Activated CD4-positive, alpha-beta T cell treated with anti-CD3 and anti-CD28 coated beads for 36 hours (primary cell): ENCODE data around the gene RRAGB. TPM values are rescaled to one million over a fixed set of nuclear protein-coding genes. Genes with fewer than 3 reads are reported as not detected.
A peak's percentile ranks its signal among the peaks of the same experiment; 100 is the strongest.
"Not testable (repeated sequence)": the region's sequence is repeated elsewhere in the genome, so short reads cannot be mapped to it uniquely, and the experiment has no call there.

Experiments
- ATAC-seq: fragments of 200-7000 bp; cut with Tn5 transposase; one replicate; pipeline ENCODE4 v1.10.0; 2021; ENCODE audit warnings: mild to moderate bottlenecking, moderate library complexity
- CTCF ChIA-PET: fragments of 350-600 bp; sonication (Branson Sonifier 250); formaldehyde crosslinking; loops from one replicate; lab custom pipeline; 2021; ENCODE audit warnings: antibody characterized with exemption; lab: Charles Lee
- POLR2A ChIA-PET: fragments of 350-600 bp; sonication (Branson Sonifier 250); formaldehyde crosslinking; loops from one replicate; lab custom pipeline; 2021; ENCODE audit warnings: antibody characterized with exemption, inconsistent platforms; lab: Charles Lee
- DNase-seq: peaks from one replicate; pipeline ENCODE4 v3.0.0-alpha.2; 2020
- H3K27ac Mint-ChIP-seq: one replicate; pipeline ENCODE4 v1.8.0; 2021; ENCODE audit warnings: mixed read lengths
- H3K27me3 Mint-ChIP-seq: one replicate; pipeline ENCODE4 v1.8.0; 2021; ENCODE audit warnings: mixed read lengths
- H3K36me3 Mint-ChIP-seq: one replicate; pipeline ENCODE4 v1.8.0; 2021; ENCODE audit warnings: low read depth, mixed read lengths
- H3K4me1 Mint-ChIP-seq: one replicate; pipeline ENCODE4 v1.8.0; 2021; ENCODE audit warnings: mixed read lengths
- H3K4me3 Mint-ChIP-seq: one replicate; pipeline ENCODE4 v1.8.0; 2021; ENCODE audit warnings: mild to moderate bottlenecking, moderate library complexity, mixed read lengths
- H3K9me3 Mint-ChIP-seq: one replicate; pipeline ENCODE4 v1.8.0; 2021; ENCODE audit warnings: low read depth, mixed read lengths
- intact Hi-C, 2 experiments: fragments of 100-400 bp; cut with DNase I in 1 of 2; cut with micrococcal nuclease in 1 of 2; formaldehyde crosslinking; loops; one replicate each; pipeline versions ENCODE4 v1.14.2 to v1.15.1; 2022 to 2024; cut with DNase I, micrococcal nuclease
- total RNA-seq, 2 experiments: library from RNA; stranded (reverse); gene quantifications; one replicate each; pipeline ENCODE4 v1.2.3, GENCODE V29; 2021

Gene RRAGB
- total RNA-seq, 2 experiments from 2014 or later = 4.3 to 5.0 TPM

DNA sequence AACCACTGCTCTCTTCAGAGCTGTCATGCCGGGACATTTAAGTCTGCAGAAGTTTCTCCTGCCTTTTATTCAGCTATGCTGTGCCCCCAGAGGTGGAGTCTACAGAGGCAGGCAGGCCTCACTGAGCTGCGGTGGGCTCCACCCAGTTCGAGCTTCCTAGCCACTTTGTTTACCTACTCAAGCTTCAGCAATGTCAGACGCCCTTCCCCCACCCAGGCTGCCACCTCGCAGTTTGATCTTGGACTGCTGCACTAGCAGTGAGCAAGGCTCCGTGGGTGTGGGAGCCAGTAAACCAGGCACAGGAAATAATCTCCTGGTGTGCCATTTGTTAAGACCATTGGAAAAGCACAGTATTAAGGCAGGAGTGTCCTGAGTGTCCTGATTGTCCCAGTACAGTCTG lies 56.9 kb downstream of the RRAGB start:
- H3K4me1 Mint-ChIP-seq, H3K27me3 Mint-ChIP-seq, intact Hi-C loops, H3K9me3 Mint-ChIP-seq, H3K27ac Mint-ChIP-seq, ATAC-seq, POLR2A ChIA-PET, DNase-seq, CTCF ChIA-PET, H3K4me3 Mint-ChIP-seq: not testable (repeated sequence)
- H3K36me3 Mint-ChIP-seq = peaks cover 40% of the 10 kb centered on the region

DNA sequence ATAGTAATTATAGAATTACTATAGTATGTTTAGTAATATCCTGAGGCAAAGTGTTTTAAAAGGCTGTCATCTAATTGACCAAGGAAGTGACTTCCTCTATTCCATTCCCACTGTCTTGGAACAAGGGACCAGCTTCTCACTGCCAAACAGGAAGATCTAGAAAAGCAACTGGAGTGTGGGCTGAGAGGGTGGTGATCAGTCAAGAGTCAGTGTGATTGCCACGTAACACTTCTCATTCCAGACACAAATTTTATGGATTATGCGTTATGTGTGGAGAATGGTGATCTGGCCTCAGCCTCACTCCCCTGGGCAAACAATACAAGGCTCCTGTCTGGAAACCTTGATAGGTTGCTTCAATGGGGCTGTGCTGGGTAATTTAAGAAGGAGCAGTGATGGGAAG lies 60.0 kb downstream of the RRAGB start:
- H3K36me3 Mint-ChIP-seq = peaks cover 18% of the 10 kb centered on the region
- H3K9me3 Mint-ChIP-seq = peaks cover 6% of the 10 kb centered on the region
- ChIA-PET POLR2A (no interaction called here), CTCF (no interaction called here)
- intact Hi-C loops = no loop called here
- peaks cover 4% of the 10 kb centered on the region for H3K4me1 Mint-ChIP-seq
- DNase-seq (no peak), ATAC-seq (no peak)
- no peaks in the 10 kb centered on the region for H3K27me3 Mint-ChIP-seq
- no peak overlapping the region for H3K27ac Mint-ChIP-seq
- no peak overlapping the region for H3K4me3 Mint-ChIP-seq

DNA sequence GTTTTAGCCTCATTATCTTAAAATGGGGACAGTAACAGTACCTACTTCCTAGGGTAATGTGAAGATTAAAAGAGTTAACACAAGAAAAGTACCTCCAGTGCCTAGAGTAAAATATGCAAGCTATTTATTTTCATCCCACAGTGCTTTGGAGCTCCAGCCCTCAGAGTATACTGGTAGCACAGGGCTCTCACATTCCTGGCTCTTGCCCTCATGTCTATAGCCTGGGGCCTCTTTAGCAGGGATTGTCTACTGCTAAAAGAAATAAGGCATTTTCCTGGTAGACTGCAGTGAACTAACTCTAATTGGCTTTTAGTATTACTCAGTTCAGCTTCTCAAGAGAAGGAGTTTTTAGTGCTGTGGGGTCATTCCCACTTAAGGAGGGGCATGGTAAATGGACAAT lies 60.8 kb downstream of the RRAGB start:
- POLR2A ChIA-PET = no interaction called here
- Mint-ChIP-seq H3K36me3 (peaks cover 14% of the 10 kb centered on the region), H3K4me3 (no peak overlapping the region), H3K27ac (no peak overlapping the region), H3K9me3 (peaks cover 6% of the 10 kb centered on the region), H3K4me1 (peaks cover 4% of the 10 kb centered on the region), H3K27me3 (no peaks in the 10 kb centered on the region)
- no peak for DNase-seq
- CTCF ChIA-PET = no interaction called here
- intact Hi-C loops = no loop called here
- no peak for ATAC-seq

GRCh38 chrX:55783723-55784122 lies 66.2 kb downstream of the RRAGB start:
- no peak overlapping the region for H3K27ac Mint-ChIP-seq
- ATAC-seq (no peak), DNase-seq (no peak)
- ChIA-PET POLR2A (no interaction called here), CTCF (interaction anchor here (0.6 kb wide), 1 partner anchor 152 kb away, joined by 4 read pairs; no protein-coding TSS in a partner anchor)
- H3K4me1 Mint-ChIP-seq = no peaks in the 10 kb centered on the region
- no peaks in the 10 kb centered on the region for H3K27me3 Mint-ChIP-seq
- H3K36me3 Mint-ChIP-seq = no peaks in the 10 kb centered on the region
- no peak overlapping the region for H3K4me3 Mint-ChIP-seq
- intact Hi-C loops = no loop called here
- H3K9me3 Mint-ChIP-seq = peaks cover 4% of the 10 kb centered on the region

- no peak overlapping the region for H3K4me3 Mint-ChIP-seq
- no peaks in the 10 kb centered on the region for H3K27me3 Mint-ChIP-seq
- no peak for ATAC-seq
- H3K27ac Mint-ChIP-seq = no peak overlapping the region
- DNase-seq = no peak
- H3K36me3 Mint-ChIP-seq = no peaks in the 10 kb centered on the region
- intact Hi-C loops = no loop called here
- CTCF ChIA-PET = no interaction called here
- POLR2A ChIA-PET = no interaction called here
- no peaks in the 10 kb centered on the region for H3K4me1 Mint-ChIP-seq
- no peaks in the 10 kb centered on the region for H3K9me3 Mint-ChIP-seq
These were observed 69.5 kb downstream of the RRAGB start for GRCh38 chrX:55787063-55787462.

- Mint-ChIP-seq H3K36me3 (no peaks in the 10 kb centered on the region), H3K27me3 (no peaks in the 10 kb centered on the region), H3K4me1 (no peaks in the 10 kb centered on the region), H3K4me3 (no peak overlapping the region), H3K9me3 (no peaks in the 10 kb centered on the region), H3K27ac (no peak overlapping the region)
- DNase-seq (no peak), ATAC-seq (no peak)
- intact Hi-C loops = no loop called here
- POLR2A ChIA-PET = no interaction called here
- CTCF ChIA-PET = no interaction called here
These were observed 70.2 kb downstream of the RRAGB start for GRCh38 chrX:55787727-55788126.

DNA sequence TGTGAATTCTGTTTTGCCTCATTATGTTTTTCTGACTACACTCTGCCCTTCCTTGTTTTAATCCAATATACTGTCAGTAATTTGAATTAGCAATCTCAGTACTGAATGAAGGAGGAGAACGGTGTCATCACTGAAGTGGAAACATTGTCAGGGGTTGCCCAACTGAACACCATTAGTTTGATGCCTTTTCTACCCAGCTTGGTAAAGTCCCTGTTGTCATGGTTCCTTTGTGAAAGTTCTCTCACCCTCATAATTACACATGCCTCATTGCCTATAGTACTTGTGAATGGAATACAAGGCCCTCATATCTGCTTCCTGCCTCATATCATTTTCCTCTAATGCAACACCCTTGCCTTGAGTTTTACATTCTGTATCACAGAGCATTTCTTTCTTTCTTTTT lies 76.9 kb downstream of the RRAGB start:
- intact Hi-C loops = no loop called here
- POLR2A ChIA-PET = no interaction called here
- H3K36me3 Mint-ChIP-seq = no peaks in the 10 kb centered on the region
- H3K4me3 Mint-ChIP-seq = no peak overlapping the region
- DNase-seq = peak; percentile 23
- no peaks in the 10 kb centered on the region for H3K9me3 Mint-ChIP-seq
- CTCF ChIA-PET = no interaction called here
- no peaks in the 10 kb centered on the region for H3K27me3 Mint-ChIP-seq
- peak overlapping the region; percentile 19 for H3K27ac Mint-ChIP-seq
- H3K4me1 Mint-ChIP-seq = peaks cover 7% of the 10 kb centered on the region
- ATAC-seq = peak; percentile 98

DNA sequence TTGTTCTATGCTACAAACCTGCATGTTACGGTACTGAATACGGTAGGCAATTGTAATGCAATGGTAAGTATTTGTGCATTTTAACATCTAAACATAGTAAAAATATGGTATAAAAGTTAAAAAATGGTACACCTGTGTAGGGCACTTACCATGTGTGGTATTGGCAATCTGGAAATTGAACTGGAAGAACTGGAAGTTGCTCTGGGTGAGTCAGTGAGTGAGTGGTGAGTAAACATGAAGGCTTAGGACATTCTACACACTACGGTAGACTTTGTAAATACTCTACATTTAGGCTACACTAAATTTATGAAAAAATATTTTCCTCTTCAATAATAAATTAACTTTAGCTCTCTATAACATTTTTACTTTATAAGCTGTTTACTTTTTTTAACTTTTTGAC lies 78.9 kb downstream of the RRAGB start:
- no peak for DNase-seq
- no peak for ATAC-seq
- ChIA-PET CTCF (no interaction called here), POLR2A (no interaction called here)
- Mint-ChIP-seq H3K4me1 (peaks cover 7% of the 10 kb centered on the region), H3K27ac (no peak overlapping the region), H3K9me3 (no peaks in the 10 kb centered on the region), H3K27me3 (no peaks in the 10 kb centered on the region), H3K4me3 (no peak overlapping the region), H3K36me3 (no peaks in the 10 kb centered on the region)
- intact Hi-C loops = no loop called here

GRCh38 chrX:55801811-55802210 lies 84.3 kb downstream of the RRAGB start:
- CTCF ChIA-PET = no interaction called here
- H3K9me3 Mint-ChIP-seq = no peaks in the 10 kb centered on the region
- no peak for ATAC-seq
- POLR2A ChIA-PET = no interaction called here
- H3K36me3 Mint-ChIP-seq = no peaks in the 10 kb centered on the region
- no peaks in the 10 kb centered on the region for H3K27me3 Mint-ChIP-seq
- H3K27ac Mint-ChIP-seq = no peak overlapping the region
- no peak for DNase-seq
- H3K4me3 Mint-ChIP-seq = no peak overlapping the region
- intact Hi-C loops = no loop called here
- H3K4me1 Mint-ChIP-seq = no peaks in the 10 kb centered on the region

Other genes with a start within 250 kb of the RRAGB start
- 1 to 10 TPM; 1.5 to 2.5 TPM for gene USP51, start 227.9 kb upstream of the RRAGB start, total RNA-seq
- gene FOXR2, start 94.3 kb upstream of the RRAGB start, total RNA-seq = not detected